ENCODE measurements around the gene CDHR3.

The CDHR3 gene

GRCh38 chr7:106054156-106054910 lies 91.3 kb downstream of the CDHR3 start:
- no peak for DNase-seq

GRCh38 chr7:106054971-106055532 lies 92.0 kb downstream of the CDHR3 start:
- no peak for DNase-seq

GRCh38 chr7:106056513-106057203 lies 93.6 kb downstream of the CDHR3 start:
- DNase-seq, result no peak

GRCh38 chr7:106057204-106057961 lies 94.3 kb downstream of the CDHR3 start:
- DNase-seq, result no peak

- DNase-seq, result no peak
These were observed 95.2 kb downstream of the CDHR3 start for GRCh38 chr7:106057962-106058927.

- no peak for DNase-seq
These were observed 95.9 kb downstream of the CDHR3 start for GRCh38 chr7:106058928-106059324.

- DNase-seq, result no peak
These were observed 96.5 kb downstream of the CDHR3 start for GRCh38 chr7:106059556-106059955.

- no peak for DNase-seq
These were observed 97.4 kb downstream of the CDHR3 start for GRCh38 chr7:106060394-106060920.

- DNase-seq, result no peak
These were observed 98.4 kb downstream of the CDHR3 start for GRCh38 chr7:106061301-106061979.

- no peak for DNase-seq
These were observed 98.9 kb downstream of the CDHR3 start for GRCh38 chr7:106062006-106062405.

GRCh38 chr7:106062521-106062931 lies 99.5 kb downstream of the CDHR3 start:
- DNase-seq, result no peak

GRCh38 chr7:106063024-106063423 lies 100.0 kb downstream of the CDHR3 start:
- DNase-seq, result no peak

GRCh38 chr7:106063692-106064091 lies 100.6 kb downstream of the CDHR3 start:
- DNase-seq, result no peak

GRCh38 chr7:106064316-106064715 lies 101.3 kb downstream of the CDHR3 start:
- no peak for DNase-seq

GRCh38 chr7:106064771-106065574 lies 101.9 kb downstream of the CDHR3 start:
- no peak for DNase-seq

GRCh38 chr7:106065575-106066500 lies 102.8 kb downstream of the CDHR3 start:
- no peak for DNase-seq

GRCh38 chr7:106067678-106068077 lies 104.6 kb downstream of the CDHR3 start:
- no peak for DNase-seq

GRCh38 chr7:106068538-106068961 lies 105.5 kb downstream of the CDHR3 start:
- no peak for DNase-seq

- DNase-seq, result no peak
These were observed 105.9 kb downstream of the CDHR3 start for GRCh38 chr7:106068986-106069385.
